Effector memory CD4-positive, alpha-beta T cell (primary cell): ENCODE measurements around the gene ATRNL1.
"Not testable (repeated sequence)": the region's sequence is repeated elsewhere in the genome, so short reads cannot be mapped to it uniquely, and the experiment has no call there.

ENCODE experiments used
- DNase-seq, 3 donors: peaks; one replicate each; pipeline ENCODE4 v3.0.0-alpha.2; 2020
- H3K27ac ChIP-seq: 2 replicates; pipeline ENCODE4 v1.7.0; 2013; ENCODE audit warnings: mild to moderate bottlenecking, low read length, moderate library complexity; ENCODE audit not compliant: insufficient read depth, poor library complexity, severe bottlenecking
- H3K27me3 ChIP-seq: replicated peaks from 2 replicates; pipeline ENCODE4 v1.7.0; 2013; ENCODE audit warnings: mild to moderate bottlenecking, low read length; ENCODE audit not compliant: insufficient read depth, control insufficient read depth, poor library complexity, severe bottlenecking
- H3K36me3 ChIP-seq: 2 replicates; pipeline ENCODE4 v1.7.0; 2013; ENCODE audit warnings: mild to moderate bottlenecking, low read length, moderate library complexity; ENCODE audit not compliant: control insufficient read depth, insufficient read depth
- H3K4me1 ChIP-seq: 2 replicates; pipeline ENCODE4 v1.7.0; 2013; ENCODE audit warnings: low read length, mild to moderate bottlenecking; ENCODE audit not compliant: control insufficient read depth, insufficient read depth, poor library complexity, severe bottlenecking
- H3K4me3 ChIP-seq: 2 replicates; pipeline ENCODE4 v1.7.0; 2013; ENCODE audit warnings: low read length, low read depth, mild to moderate bottlenecking; ENCODE audit not compliant: insufficient read depth, poor library complexity, severe bottlenecking
- H3K9me3 ChIP-seq: 2 replicates; pipeline ENCODE4 v1.7.0; 2013; ENCODE audit warnings: mild to moderate bottlenecking, low read length, moderate library complexity; ENCODE audit not compliant: control insufficient read depth

ATRNL1 gene

GRCh38 chr10:115747811-115748210 is 654.6 kb downstream of the ATRNL1 start:
- H3K4me3 ChIP-seq = no peak overlapping the region
- no peaks in the 10 kb centered on the region for H3K9me3 ChIP-seq
- H3K4me1 ChIP-seq = no peaks in the 10 kb centered on the region
- H3K36me3 ChIP-seq = no peaks in the 10 kb centered on the region
- no peak for DNase-seq
- no peaks in the 10 kb centered on the region for H3K27me3 ChIP-seq
- H3K27ac ChIP-seq = no peak overlapping the region

- not testable (repeated sequence) for H3K27me3 ChIP-seq, H3K9me3 ChIP-seq, H3K27ac ChIP-seq, H3K36me3 ChIP-seq, DNase-seq, H3K4me3 ChIP-seq, H3K4me1 ChIP-seq
Measured at GRCh38 chr10:115758488-115758887, 665.3 kb downstream of the ATRNL1 start.

GRCh38 chr10:115760131-115760530 is 667.0 kb downstream of the ATRNL1 start:
- DNase-seq = no peak
- Histone ChIP-seq H3K9me3 (no peaks in the 10 kb centered on the region), H3K27ac (no peak overlapping the region), H3K36me3 (no peaks in the 10 kb centered on the region), H3K4me3 (no peak overlapping the region), H3K27me3 (no peaks in the 10 kb centered on the region), H3K4me1 (no peaks in the 10 kb centered on the region)

- Histone ChIP-seq H3K27ac (no peak overlapping the region), H3K4me1 (no peaks in the 10 kb centered on the region), H3K9me3 (no peaks in the 10 kb centered on the region), H3K36me3 (no peaks in the 10 kb centered on the region), H3K4me3 (no peak overlapping the region), H3K27me3 (no peaks in the 10 kb centered on the region)
- DNase-seq = no peak
Measured at GRCh38 chr10:115761166-115761565, 668.0 kb downstream of the ATRNL1 start.

GRCh38 chr10:115762029-115762428 is 668.9 kb downstream of the ATRNL1 start:
- Histone ChIP-seq H3K27me3 (no peaks in the 10 kb centered on the region), H3K9me3 (no peaks in the 10 kb centered on the region), H3K36me3 (no peaks in the 10 kb centered on the region), H3K4me1 (no peaks in the 10 kb centered on the region), H3K4me3 (no peak overlapping the region), H3K27ac (no peak overlapping the region)
- DNase-seq = no peak

GRCh38 chr10:115771755-115772154 is 678.6 kb downstream of the ATRNL1 start:
- Histone ChIP-seq H3K4me3 (no peak overlapping the region), H3K4me1 (no peaks in the 10 kb centered on the region), H3K27me3 (no peaks in the 10 kb centered on the region), H3K9me3 (no peaks in the 10 kb centered on the region), H3K27ac (no peak overlapping the region), H3K36me3 (no peaks in the 10 kb centered on the region)
- DNase-seq = no peak

- Histone ChIP-seq H3K9me3 (no peaks in the 10 kb centered on the region), H3K27ac (no peak overlapping the region), H3K4me3 (no peak overlapping the region), H3K4me1 (no peaks in the 10 kb centered on the region), H3K36me3 (no peaks in the 10 kb centered on the region), H3K27me3 (no peaks in the 10 kb centered on the region)
- DNase-seq = no peak
Measured at GRCh38 chr10:115772606-115773005, 679.4 kb downstream of the ATRNL1 start.

GRCh38 chr10:115773832-115774231 is 680.7 kb downstream of the ATRNL1 start:
- Histone ChIP-seq H3K9me3 (no peaks in the 10 kb centered on the region), H3K4me1 (no peaks in the 10 kb centered on the region), H3K4me3 (no peak overlapping the region), H3K36me3 (no peaks in the 10 kb centered on the region), H3K27me3 (no peaks in the 10 kb centered on the region), H3K27ac (no peak overlapping the region)
- no peak for DNase-seq

- DNase-seq = no peak
- no peak overlapping the region for H3K27ac ChIP-seq
Measured at GRCh38 chr10:115774721-115775120, 681.6 kb downstream of the ATRNL1 start.

GRCh38 chr10:115777646-115778045 is 684.5 kb downstream of the ATRNL1 start:
- Histone ChIP-seq H3K4me3 (no peak overlapping the region), H3K4me1 (no peaks in the 10 kb centered on the region), H3K9me3 (no peaks in the 10 kb centered on the region), H3K27ac (no peak overlapping the region), H3K36me3 (no peaks in the 10 kb centered on the region), H3K27me3 (no peaks in the 10 kb centered on the region)
- no peak for DNase-seq

More at GRCh38 chr10:115774721-115775120, 681.6 kb downstream of the ATRNL1 start:
- Histone ChIP-seq H3K36me3 (no peaks in the 10 kb centered on the region), H3K4me3 (no peak overlapping the region), H3K9me3 (no peaks in the 10 kb centered on the region), H3K27me3 (no peaks in the 10 kb centered on the region), H3K4me1 (no peaks in the 10 kb centered on the region)

- H3K4me3 ChIP-seq = no peak overlapping the region
Measured at GRCh38 chr10:115790220-115790619, 697.1 kb downstream of the ATRNL1 start.

More at GRCh38 chr10:115790220-115790619, 697.1 kb downstream of the ATRNL1 start:
- H3K4me1 ChIP-seq = no peaks in the 10 kb centered on the region
- H3K9me3 ChIP-seq = no peaks in the 10 kb centered on the region
- no peak overlapping the region for H3K27ac ChIP-seq
- no peaks in the 10 kb centered on the region for H3K27me3 ChIP-seq
- H3K36me3 ChIP-seq = no peaks in the 10 kb centered on the region
- DNase-seq = no peak
